ENCODE measurements around the gene CTSL. TPM values are rescaled to one million over a fixed set of nuclear protein-coding genes. Genes with fewer than 3 reads are reported as not detected.

The CTSL gene
- total and polyA plus RNA-seq, 2 experiments from 2014 or later = 34.5 to 35.3 TPM

DNA sequence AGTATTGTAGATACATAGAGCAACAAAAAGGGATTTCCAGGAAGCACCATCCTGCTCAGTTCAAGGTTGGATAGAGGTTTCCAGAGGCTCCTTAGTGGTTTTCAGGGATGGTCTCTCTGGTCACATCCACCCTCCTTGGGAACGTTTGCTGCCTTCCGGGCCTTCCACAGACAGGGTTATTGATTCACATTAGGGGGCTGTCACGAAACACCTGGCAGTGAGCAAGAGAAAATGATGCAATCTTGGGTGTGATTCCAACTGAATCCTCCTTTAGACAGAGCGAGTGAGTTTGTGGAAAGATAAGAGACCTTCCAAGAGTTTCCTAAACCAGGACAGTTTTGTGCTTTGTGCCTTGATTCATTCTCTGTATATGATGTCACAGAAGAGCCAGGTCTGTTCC is 43.8 kb upstream of the CTSL start:
- TF ChIP-seq NANOG (IDR thresholded peaks at IDR 0.05; ENCODE audit: borderline replicate concordance) = no peak
- TF ChIP-seq, protein P1, sequence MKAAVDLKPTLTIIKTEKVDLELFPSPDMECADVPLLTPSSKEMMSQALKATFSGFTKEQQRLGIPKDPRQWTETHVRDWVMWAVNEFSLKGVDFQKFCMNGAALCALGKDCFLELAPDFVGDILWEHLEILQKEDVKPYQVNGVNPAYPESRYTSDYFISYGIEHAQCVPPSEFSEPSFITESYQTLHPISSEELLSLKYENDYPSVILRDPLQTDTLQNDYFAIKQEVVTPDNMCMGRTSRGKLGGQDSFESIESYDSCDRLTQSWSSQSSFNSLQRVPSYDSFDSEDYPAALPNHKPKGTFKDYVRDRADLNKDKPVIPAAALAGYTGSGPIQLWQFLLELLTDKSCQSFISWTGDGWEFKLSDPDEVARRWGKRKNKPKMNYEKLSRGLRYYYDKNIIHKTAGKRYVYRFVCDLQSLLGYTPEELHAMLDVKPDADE (IDR thresholded peaks at IDR 0.05) = no peak
- TF ChIP-seq, protein P2, sequence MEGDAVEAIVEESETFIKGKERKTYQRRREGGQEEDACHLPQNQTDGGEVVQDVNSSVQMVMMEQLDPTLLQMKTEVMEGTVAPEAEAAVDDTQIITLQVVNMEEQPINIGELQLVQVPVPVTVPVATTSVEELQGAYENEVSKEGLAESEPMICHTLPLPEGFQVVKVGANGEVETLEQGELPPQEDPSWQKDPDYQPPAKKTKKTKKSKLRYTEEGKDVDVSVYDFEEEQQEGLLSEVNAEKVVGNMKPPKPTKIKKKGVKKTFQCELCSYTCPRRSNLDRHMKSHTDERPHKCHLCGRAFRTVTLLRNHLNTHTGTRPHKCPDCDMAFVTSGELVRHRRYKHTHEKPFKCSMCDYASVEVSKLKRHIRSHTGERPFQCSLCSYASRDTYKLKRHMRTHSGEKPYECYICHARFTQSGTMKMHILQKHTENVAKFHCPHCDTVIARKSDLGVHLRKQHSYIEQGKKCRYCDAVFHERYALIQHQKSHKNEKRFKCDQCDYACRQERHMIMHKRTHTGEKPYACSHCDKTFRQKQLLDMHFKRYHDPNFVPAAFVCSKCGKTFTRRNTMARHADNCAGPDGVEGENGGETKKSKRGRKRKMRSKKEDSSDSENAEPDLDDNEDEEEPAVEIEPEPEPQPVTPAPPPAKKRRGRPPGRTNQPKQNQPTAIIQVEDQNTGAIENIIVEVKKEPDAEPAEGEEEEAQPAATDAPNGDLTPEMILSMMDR (conservative IDR thresholded peaks at IDR 0.05; ENCODE audit: low read depth in 2 of 2) = no peak
- TF ChIP-seq, protein P3, sequence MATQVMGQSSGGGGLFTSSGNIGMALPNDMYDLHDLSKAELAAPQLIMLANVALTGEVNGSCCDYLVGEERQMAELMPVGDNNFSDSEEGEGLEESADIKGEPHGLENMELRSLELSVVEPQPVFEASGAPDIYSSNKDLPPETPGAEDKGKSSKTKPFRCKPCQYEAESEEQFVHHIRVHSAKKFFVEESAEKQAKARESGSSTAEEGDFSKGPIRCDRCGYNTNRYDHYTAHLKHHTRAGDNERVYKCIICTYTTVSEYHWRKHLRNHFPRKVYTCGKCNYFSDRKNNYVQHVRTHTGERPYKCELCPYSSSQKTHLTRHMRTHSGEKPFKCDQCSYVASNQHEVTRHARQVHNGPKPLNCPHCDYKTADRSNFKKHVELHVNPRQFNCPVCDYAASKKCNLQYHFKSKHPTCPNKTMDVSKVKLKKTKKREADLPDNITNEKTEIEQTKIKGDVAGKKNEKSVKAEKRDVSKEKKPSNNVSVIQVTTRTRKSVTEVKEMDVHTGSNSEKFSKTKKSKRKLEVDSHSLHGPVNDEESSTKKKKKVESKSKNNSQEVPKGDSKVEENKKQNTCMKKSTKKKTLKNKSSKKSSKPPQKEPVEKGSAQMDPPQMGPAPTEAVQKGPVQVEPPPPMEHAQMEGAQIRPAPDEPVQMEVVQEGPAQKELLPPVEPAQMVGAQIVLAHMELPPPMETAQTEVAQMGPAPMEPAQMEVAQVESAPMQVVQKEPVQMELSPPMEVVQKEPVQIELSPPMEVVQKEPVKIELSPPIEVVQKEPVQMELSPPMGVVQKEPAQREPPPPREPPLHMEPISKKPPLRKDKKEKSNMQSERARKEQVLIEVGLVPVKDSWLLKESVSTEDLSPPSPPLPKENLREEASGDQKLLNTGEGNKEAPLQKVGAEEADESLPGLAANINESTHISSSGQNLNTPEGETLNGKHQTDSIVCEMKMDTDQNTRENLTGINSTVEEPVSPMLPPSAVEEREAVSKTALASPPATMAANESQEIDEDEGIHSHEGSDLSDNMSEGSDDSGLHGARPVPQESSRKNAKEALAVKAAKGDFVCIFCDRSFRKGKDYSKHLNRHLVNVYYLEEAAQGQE (IDR thresholded peaks at IDR 0.05; ENCODE audit: unreplicated experiment) = no peak
- TF ChIP-seq EZH2phosphoT487 (IDR thresholded peaks at IDR 0.05; ENCODE audit: unreplicated experiment) = no peak
- TF ChIP-seq, protein P4, sequence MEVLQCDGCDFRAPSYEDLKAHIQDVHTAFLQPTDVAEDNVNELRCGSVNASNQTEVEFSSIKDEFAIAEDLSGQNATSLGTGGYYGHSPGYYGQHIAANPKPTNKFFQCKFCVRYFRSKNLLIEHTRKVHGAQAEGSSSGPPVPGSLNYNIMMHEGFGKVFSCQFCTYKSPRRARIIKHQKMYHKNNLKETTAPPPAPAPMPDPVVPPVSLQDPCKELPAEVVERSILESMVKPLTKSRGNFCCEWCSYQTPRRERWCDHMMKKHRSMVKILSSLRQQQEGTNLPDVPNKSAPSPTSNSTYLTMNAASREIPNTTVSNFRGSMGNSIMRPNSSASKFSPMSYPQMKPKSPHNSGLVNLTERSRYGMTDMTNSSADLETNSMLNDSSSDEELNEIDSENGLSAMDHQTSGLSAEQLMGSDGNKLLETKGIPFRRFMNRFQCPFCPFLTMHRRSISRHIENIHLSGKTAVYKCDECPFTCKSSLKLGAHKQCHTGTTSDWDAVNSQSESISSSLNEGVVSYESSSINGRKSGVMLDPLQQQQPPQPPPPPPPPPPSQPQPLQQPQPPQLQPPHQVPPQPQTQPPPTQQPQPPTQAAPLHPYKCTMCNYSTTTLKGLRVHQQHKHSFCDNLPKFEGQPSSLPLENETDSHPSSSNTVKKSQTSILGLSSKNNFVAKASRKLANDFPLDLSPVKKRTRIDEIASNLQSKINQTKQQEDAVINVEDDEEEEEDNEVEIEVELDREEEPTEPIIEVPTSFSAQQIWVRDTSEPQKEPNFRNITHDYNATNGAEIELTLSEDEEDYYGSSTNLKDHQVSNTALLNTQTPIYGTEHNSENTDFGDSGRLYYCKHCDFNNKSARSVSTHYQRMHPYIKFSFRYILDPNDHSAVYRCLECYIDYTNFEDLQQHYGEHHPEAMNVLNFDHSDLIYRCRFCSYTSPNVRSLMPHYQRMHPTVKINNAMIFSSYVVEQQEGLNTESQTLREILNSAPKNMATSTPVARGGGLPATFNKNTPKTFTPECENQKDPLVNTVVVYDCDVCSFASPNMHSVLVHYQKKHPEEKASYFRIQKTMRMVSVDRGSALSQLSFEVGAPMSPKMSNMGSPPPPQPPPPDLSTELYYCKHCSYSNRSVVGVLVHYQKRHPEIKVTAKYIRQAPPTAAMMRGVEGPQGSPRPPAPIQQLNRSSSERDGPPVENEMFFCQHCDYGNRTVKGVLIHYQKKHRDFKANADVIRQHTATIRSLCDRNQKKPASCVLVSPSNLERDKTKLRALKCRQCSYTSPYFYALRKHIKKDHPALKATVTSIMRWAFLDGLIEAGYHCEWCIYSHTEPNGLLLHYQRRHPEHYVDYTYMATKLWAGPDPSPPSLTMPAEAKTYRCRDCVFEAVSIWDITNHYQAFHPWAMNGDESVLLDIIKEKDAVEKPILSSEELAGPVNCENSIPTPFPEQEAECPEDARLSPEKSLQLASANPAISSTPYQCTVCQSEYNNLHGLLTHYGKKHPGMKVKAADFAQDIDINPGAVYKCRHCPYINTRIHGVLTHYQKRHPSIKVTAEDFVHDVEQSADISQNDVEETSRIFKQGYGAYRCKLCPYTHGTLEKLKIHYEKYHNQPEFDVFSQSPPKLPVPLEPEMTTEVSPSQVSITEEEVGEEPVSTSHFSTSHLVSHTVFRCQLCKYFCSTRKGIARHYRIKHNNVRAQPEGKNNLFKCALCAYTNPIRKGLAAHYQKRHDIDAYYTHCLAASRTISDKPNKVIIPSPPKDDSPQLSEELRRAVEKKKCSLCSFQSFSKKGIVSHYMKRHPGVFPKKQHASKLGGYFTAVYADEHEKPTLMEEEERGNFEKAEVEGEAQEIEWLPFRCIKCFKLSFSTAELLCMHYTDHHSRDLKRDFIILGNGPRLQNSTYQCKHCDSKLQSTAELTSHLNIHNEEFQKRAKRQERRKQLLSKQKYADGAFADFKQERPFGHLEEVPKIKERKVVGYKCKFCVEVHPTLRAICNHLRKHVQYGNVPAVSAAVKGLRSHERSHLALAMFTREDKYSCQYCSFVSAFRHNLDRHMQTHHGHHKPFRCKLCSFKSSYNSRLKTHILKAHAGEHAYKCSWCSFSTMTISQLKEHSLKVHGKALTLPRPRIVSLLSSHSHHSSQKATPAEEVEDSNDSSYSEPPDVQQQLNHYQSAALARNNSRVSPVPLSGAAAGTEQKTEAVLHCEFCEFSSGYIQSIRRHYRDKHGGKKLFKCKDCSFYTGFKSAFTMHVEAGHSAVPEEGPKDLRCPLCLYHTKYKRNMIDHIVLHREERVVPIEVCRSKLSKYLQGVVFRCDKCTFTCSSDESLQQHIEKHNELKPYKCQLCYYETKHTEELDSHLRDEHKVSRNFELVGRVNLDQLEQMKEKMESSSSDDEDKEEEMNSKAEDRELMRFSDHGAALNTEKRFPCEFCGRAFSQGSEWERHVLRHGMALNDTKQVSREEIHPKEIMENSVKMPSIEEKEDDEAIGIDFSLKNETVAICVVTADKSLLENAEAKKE (CRISPR knock-in tag; IDR thresholded peaks at IDR 0.05) = no peak
- no peak for TF ChIP-seq JUNB (IDR thresholded peaks at IDR 0.05; ENCODE audit: unreplicated experiment)
- TF ChIP-seq ZNF114 (CRISPR knock-in tag; IDR thresholded peaks at IDR 0.05) = no peak
- TF ChIP-seq POLR2AphosphoS5 (IDR thresholded peaks at IDR 0.05; ENCODE audit: low read depth) = no peak
- no peak for TF ChIP-seq EZH2 (IDR thresholded peaks at IDR 0.05; ENCODE audit: low read depth, unreplicated experiment)
- no peak for TF ChIP-seq CREB1 (CRISPR knock-in tag; IDR thresholded peaks at IDR 0.05; ENCODE audit: low read depth)
- TF ChIP-seq STAT1 (IDR thresholded peaks at IDR 0.05; ENCODE audit: unreplicated experiment) = no peak
- TF ChIP-seq ZNF331 (CRISPR knock-in tag; IDR thresholded peaks at IDR 0.05; ENCODE audit: low read depth) = no peak
- DNase-seq (ENCODE audit: low spot score) (no peak), ATAC-seq (no peak)
- H3K27ac Mint-ChIP-seq = no peak overlapping the region; the same call in 1 of the 2 replicates
- peaks cover under 1% of the 10 kb centered on the region; the same call in 1 of the 2 replicates for H3K79me2 ChIP-seq (replicated peaks; ENCODE audit: insufficient read depth)
- no peak overlapping the region for H3K27ac ChIP-seq (ENCODE audit: low read depth)
- no peak overlapping the region for H3K4me3 ChIP-seq
- H3K9me2 ChIP-seq (ENCODE audit: insufficient read depth) = no peaks in the 10 kb centered on the region
- no peak overlapping the region for H3K4me3 Mint-ChIP-seq
- peaks cover 24% of the 10 kb centered on the region for H3K4me1 Mint-ChIP-seq
- no peaks in the 10 kb centered on the region; the same call in none of the 2 replicates for H4K20me1 ChIP-seq (replicated peaks; ENCODE audit: insufficient read depth)
- H3K4me1 ChIP-seq (ENCODE audit: insufficient read depth) = 0 out of 2 replicates have a peak, but pooled peaks cover 4% of the 10 kb centered on the region
- H3F3A ChIP-seq (replicated peaks; ENCODE audit: low read depth) = no peaks in the 10 kb centered on the region
- H3K4me2 ChIP-seq = no peak overlapping the region
- peaks cover 60% of the 10 kb centered on the region for H3K36me3 Mint-ChIP-seq (ENCODE audit: low read depth)
- no peak overlapping the region for H2AFZ ChIP-seq
- peaks cover 16% of the 10 kb centered on the region for H3K36me3 ChIP-seq (ENCODE audit: insufficient read depth)
- H3K27me3 ChIP-seq (ENCODE audit: insufficient read depth) = no peaks in the 10 kb centered on the region
- H3K9me3 Mint-ChIP-seq = no peaks in the 10 kb centered on the region
- peaks cover 7% of the 10 kb centered on the region for H3K27me3 Mint-ChIP-seq (ENCODE audit: insufficient read depth, low read depth, poor library complexity)
